NCI-H748 (cell line): ENCODE measurements around the gene AKAP12.

Experiments
- DNase-seq: peaks from one replicate; lab custom pipeline; 2025; ENCODE audit not compliant: unreplicated experiment; lab: John Stamatoyannopoulos, UW

The AKAP12 gene

GRCh38 chr6:151236668-151237401 lies 2.9 kb upstream of the AKAP12 start:
- no peak for DNase-seq

DNA sequence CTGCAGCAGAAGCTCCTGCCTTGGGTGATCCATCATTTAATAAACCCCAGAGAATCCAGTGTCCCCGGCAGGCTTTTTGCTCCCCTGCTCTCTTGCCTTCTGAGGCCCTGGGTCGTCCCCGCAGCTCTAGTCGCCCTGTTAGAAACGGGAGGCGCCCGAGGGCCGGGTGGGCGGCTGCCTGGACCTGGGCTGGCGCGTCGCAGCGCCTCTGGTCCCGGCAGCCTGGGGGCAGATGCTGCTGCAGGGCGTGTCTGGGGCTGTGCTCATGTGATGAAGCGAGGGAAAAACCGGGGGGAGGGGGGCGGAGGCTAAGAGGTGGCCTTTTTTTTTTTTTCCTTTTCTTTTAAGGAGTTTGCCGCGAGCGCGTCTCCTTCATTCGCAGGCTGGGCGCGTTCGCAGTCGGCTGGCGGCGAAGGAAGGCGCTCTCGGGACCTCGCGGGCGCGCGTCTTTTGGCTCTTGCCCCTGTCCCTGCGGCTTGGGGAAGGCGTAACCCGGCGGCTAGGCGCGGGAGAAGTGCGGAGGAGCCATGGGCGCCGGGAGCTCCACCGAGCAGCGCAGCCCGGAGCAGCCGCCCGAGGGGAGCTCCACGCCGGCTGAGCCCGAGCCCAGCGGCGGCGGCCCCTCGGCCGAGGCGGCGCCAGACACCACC lies 394 bp downstream of the AKAP12 start:
- peak; percentile 85 for DNase-seq

- peak; percentile 79 for DNase-seq
Observed at GRCh38 chr6:151240791-151241642, 1.2 kb downstream of the AKAP12 start.

- no peak for DNase-seq
Observed at GRCh38 chr6:151241853-151242252, 2.1 kb downstream of the AKAP12 start.

DNA sequence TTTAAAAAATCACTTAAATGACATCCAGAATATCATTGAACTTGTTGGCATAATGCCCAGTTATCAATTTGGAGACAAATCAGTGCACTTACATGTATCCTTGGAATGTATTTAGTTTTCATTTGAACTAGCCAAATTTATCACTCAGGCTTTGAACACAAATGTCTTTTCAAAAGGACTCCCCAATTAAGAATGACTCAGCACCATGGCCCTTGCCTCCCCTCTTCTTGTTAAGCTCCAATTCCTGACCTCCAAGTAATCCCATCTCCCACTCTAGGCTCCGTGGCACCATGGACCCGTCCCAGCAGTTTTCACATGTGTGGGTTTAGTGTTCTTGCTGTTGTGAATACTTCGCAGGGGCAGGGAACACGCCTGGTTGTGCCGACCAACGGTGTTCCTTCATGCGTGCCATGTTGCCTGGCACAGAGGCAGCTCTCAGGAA lies 2.7 kb downstream of the AKAP12 start:
- no peak for DNase-seq

GRCh38 chr6:151243481-151243880 lies 3.7 kb downstream of the AKAP12 start:
- DNase-seq = no peak

- no peak for DNase-seq
Observed at GRCh38 chr6:151247490-151247889, 7.7 kb downstream of the AKAP12 start.

DNA sequence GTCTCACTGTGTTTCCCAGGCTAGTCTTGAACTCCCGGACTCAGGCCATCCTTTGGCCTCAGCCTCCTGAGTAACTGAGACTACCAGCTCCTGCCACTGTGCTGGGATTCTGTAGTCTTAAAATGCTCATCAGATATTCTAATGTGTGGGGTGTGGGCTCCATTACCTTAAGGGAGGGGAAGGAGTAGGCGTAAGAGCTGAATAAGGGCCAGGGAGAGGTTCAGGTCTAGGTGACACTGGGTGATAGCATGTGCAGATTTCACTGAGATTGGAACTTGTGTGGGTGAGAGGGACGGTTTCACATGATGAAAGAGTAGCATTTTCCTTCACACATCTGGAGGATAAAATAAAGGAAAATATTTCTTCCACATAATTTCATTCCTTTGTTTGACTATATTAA lies 8.5 kb downstream of the AKAP12 start:
- DNase-seq = no peak

DNA sequence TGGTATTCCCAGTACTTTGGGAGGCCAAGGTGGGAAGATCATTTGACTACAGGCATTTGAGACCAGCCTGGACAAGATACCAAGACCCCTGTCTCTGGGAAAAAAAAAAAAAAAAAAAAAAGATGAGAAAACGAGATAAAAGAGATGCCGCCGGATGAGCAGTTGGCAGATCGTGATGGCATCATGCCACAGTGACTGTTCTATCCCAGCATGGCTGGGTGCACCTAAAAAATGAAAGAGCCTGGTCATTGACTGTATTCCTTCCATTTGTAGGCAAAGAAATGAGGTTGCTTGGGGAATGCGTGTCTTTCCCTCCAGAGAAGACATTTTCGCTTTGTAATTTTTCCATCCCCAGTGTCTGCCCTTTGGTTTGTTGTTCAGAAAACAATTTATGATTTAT lies 12.9 kb downstream of the AKAP12 start:
- no peak for DNase-seq

DNA sequence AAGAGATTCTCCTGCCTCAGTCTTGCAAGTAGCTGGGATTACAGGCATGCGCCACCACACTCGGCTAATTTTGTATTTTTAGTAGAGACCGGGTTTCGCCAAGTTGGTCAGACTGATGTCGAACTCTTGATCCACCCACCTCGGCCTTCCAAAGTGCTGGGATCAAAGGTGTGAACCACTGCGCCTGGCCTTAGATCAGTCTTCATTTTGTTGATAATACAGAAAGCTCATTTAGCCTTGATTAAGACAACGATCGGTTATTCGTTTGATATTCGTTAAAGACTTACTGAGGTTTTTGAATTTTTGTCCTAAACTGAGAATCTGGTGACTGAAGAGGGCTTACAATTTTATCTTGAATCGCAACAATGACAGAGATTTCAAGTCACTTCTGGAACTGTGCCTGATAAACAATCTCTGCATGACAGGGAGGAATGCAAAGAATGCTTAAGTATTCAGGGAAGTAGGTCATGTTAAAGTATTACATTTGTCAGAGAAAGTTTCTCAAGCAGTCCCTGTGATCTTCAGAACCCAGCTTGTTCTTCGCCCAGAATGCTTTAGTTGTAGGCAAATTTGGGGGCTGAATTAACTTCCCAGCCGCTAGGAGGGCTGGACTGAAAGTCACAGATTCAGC lies 14.8 kb downstream of the AKAP12 start:
- DNase-seq = no peak

DNA sequence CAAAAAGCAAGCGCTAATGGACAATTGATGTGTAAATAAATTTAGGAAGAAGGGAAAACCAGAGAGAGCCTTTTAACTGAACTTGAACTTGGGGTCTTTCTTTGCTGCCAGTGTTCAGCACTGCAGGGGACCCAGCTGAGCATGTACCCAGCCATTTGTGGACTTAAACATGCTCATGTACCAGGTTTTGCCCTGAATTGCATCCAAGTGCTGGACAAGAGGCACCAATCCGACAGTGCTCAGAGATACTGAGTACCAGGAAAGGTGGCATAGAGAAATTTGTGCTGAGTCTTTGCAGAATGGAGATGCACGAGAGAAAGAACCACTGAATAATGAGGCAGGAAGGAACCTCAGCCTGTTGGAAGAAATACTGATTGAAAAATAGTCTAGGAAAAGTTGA lies 16.0 kb downstream of the AKAP12 start:
- peak; percentile 12 for DNase-seq

DNA sequence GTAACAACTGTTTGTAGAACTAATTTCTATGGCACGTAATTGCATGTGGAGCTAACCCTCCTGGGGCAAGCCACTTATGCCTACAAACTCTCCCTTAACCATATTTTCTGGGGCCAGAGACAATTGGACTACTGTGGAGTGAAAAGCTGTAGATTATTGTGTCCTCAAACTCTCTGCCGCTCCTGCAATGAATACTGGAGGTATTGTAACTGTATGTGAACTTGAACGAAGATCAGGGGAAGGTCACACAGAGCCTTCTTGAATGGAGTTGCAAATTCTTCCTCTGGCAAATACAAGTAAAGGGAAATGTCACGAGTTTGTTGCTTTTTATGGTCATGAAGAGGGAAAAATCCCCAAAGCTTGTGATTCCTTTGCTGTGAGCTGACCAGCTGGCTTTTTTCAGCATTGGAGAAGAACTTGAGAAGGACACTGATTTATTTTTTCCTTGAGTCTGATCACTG lies 18.2 kb downstream of the AKAP12 start:
- no peak for DNase-seq

GRCh38 chr6:151260205-151260604 lies 20.4 kb downstream of the AKAP12 start:
- no peak for DNase-seq

DNA sequence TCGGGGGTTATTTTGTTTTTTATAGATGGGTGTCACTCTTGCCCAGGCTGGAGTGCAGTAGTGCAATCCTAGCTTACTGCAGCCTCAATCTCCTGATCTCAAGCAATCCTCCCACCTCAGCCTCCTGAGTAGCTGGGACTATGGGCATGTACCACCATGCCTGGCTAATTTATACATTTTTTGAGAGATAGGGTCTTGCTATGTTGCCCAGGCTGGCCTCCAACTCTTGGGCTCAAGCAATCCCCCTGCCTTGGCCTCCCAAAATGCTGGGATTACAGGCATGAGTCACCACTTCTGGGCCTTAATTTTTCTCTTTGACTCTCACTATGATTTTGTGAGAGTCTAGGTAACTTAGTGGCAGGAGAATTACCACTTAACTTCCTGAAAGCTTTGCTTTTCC lies 23.3 kb downstream of the AKAP12 start:
- no peak for DNase-seq

GRCh38 chr6:151263967-151264366 lies 24.2 kb downstream of the AKAP12 start:
- DNase-seq = no peak

DNA sequence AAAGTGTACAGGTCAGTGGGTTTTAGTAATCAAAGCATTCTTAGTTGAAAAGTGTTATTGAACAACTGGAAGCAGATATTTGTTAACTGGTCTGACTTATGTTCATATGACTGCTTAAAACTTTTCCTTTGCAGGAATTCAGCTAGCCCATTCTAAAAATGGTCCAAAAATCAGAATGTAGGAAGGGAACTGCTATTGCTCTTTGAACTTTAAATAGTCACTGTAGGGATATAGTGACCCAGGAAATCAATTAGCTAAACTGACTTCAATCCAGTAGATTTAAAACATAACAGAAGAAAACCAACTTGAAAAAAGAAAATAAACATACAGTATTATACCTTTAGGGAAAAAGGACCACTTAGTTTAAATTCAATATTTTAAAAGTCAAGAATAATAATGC lies 25.5 kb downstream of the AKAP12 start:
- no peak for DNase-seq

DNA sequence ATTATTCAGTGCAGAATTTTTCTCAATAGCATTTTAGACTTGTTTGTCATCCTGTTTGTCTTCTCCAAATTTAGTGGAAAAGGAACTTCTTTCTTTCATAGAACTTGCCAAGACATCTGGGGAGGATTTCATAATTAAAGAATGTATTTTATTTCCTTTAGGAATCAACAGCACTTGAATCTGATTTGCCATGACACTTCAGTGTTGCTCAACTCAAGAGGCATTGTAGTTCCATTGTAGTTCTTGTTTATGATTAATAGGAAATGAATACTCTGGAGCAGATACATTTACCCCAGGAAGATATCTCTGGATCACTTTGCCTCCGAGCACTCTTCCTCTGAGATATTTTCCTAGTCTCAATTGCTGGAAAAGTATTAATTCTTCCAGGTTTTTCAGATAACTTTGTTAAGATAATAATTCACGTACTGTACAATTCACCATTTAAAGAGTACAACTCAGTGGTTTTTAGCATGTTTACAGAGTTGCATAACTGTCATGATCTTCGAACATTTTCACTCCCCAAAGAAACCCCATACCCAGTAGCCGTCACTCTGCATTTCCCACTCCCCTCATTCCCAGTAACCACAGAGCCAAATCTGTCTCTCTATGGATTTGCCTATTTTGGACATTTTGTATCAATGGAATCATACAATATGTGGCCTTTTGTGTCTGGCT lies 29.7 kb downstream of the AKAP12 start:
- no peak for DNase-seq

DNA sequence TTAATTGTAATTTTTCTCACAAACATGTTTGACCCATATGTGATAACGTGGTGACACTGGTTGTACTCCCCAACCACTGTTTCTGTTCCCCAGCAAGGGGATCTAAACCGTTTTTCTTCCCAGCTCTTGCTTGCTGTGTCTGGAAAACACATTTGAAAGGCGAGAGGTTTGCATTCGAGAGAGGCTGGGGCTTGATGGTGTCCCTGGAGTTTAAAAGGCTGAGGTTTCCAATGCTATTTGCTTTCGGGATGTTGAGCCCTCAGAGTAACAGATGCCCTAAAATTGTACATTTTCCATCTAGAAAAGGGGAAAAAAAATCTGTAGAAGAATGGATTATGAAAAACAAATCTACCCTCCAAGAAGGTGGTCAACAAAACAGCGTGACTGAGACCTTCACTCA lies 35.4 kb downstream of the AKAP12 start:
- no peak for DNase-seq

- no peak for DNase-seq
Observed at GRCh38 chr6:151275566-151275965, 35.8 kb downstream of the AKAP12 start.

GRCh38 chr6:151276112-151276740 lies 36.5 kb downstream of the AKAP12 start:
- no peak for DNase-seq
